ENCODE data around the gene HNRNPH1.

DNA sequence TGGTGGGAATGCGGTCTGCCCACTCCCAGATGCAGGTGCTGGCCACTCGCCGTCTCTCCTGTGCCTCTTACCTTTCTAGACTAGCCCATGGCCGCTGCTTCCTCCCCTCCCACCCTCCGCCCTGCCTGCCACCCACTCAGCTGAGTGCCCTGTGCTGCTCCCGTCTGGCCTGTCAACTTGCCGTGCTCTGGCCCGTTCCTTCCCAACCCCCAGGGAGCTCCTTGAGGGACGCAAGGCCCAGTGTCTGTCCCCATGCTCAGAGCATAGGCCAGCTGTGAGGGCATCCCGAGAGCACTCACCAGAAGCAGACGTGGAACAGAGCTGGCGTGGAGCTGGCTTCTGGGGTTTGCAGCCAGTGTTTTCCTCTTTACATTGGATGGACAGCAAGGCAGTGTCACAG is 20.2 kb downstream of the HNRNPH1 start:
- no peak for TF ChIP-seq POLR2A (IDR thresholded peaks at IDR 0.05)
- TF ChIP-seq, protein P1, sequence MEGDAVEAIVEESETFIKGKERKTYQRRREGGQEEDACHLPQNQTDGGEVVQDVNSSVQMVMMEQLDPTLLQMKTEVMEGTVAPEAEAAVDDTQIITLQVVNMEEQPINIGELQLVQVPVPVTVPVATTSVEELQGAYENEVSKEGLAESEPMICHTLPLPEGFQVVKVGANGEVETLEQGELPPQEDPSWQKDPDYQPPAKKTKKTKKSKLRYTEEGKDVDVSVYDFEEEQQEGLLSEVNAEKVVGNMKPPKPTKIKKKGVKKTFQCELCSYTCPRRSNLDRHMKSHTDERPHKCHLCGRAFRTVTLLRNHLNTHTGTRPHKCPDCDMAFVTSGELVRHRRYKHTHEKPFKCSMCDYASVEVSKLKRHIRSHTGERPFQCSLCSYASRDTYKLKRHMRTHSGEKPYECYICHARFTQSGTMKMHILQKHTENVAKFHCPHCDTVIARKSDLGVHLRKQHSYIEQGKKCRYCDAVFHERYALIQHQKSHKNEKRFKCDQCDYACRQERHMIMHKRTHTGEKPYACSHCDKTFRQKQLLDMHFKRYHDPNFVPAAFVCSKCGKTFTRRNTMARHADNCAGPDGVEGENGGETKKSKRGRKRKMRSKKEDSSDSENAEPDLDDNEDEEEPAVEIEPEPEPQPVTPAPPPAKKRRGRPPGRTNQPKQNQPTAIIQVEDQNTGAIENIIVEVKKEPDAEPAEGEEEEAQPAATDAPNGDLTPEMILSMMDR (IDR thresholded peaks at IDR 0.05) = no peak
